ENCODE measurements around the gene ZNF541.
A peak's percentile ranks its signal among the peaks of the same experiment; 100 is the strongest.
"Not testable (repeated sequence)": the region's sequence is repeated elsewhere in the genome, so short reads cannot be mapped to it uniquely, and the experiment has no call there.

The ZNF541 gene

GRCh38 chr19:47598407-47599349 is 25.7 kb upstream of the ZNF541 start:
- DNase-seq: peak; percentile 98

GRCh38 chr19:47595944-47596343 is 23.0 kb upstream of the ZNF541 start:
- DNase-seq: no peak

- DNase-seq: no peak
Observed at GRCh38 chr19:47593860-47594259, 20.9 kb upstream of the ZNF541 start.

GRCh38 chr19:47589824-47590223 is 16.9 kb upstream of the ZNF541 start:
- no peak for DNase-seq

- DNase-seq: peak; percentile 23
Observed at GRCh38 chr19:47587295-47587694, 14.3 kb upstream of the ZNF541 start.

- DNase-seq: not testable (repeated sequence)
Observed at GRCh38 chr19:47583161-47583560, 10.2 kb upstream of the ZNF541 start.

GRCh38 chr19:47582320-47582909 is 9.5 kb upstream of the ZNF541 start:
- peak; percentile 74 for DNase-seq

- no peak for DNase-seq
Observed at GRCh38 chr19:47581605-47582319, 8.8 kb upstream of the ZNF541 start.

- DNase-seq: no peak
Observed at GRCh38 chr19:47580397-47580796, 7.4 kb upstream of the ZNF541 start.

GRCh38 chr19:47572635-47573034 is 313 bp downstream of the ZNF541 start:
- no peak for DNase-seq

- DNase-seq: no peak
Observed at GRCh38 chr19:47569331-47569730, 3.6 kb downstream of the ZNF541 start.

- no peak for DNase-seq
Observed at GRCh38 chr19:47564081-47564480, 8.9 kb downstream of the ZNF541 start.

GRCh38 chr19:47561440-47562057 is 11.4 kb downstream of the ZNF541 start:
- no peak for DNase-seq

- DNase-seq: no peak
Observed at GRCh38 chr19:47560999-47561398, 11.9 kb downstream of the ZNF541 start.

- DNase-seq: no peak
Observed at GRCh38 chr19:47550129-47550528, 22.8 kb downstream of the ZNF541 start.

- DNase-seq: no peak
Observed at GRCh38 chr19:47549261-47549862, 23.6 kb downstream of the ZNF541 start.

GRCh38 chr19:47547199-47547598 is 25.7 kb downstream of the ZNF541 start:
- no peak for DNase-seq

- DNase-seq: no peak
Observed at GRCh38 chr19:47545061-47545948, 27.6 kb downstream of the ZNF541 start.

GRCh38 chr19:47544476-47544875 is 28.5 kb downstream of the ZNF541 start:
- DNase-seq: no peak

- no peak for DNase-seq
Observed at GRCh38 chr19:47544075-47544474, 28.9 kb downstream of the ZNF541 start.

- DNase-seq: peak; percentile 40
Observed at GRCh38 chr19:47542030-47542475, 30.9 kb downstream of the ZNF541 start.

- no peak for DNase-seq
Observed at GRCh38 chr19:47541518-47541917, 31.4 kb downstream of the ZNF541 start.

Data from fibroblast of skin of right quadriceps (primary cell).